Trophoblast cell (in vitro differentiated cells and primary cell): ENCODE data around the gene CHI3L2. TPM values are rescaled to one million over a fixed set of nuclear protein-coding genes. Genes with fewer than 3 reads are reported as not detected.

Experiments used
- DNase-seq, 2 donors: peaks; one replicate each; pipeline ENCODE4 v3.0.0-alpha.2; 2016
- H2AFZ ChIP-seq: 2 replicates; pipeline ENCODE4 v1.6.1; 2013; ENCODE audit warnings: low read length, moderate library complexity, mild to moderate bottlenecking; ENCODE audit not compliant: insufficient read depth, poor library complexity
- H2AK5ac ChIP-seq: 2 replicates; pipeline ENCODE4 v1.6.1; 2013; ENCODE audit warnings: mild to moderate bottlenecking, low read length
- H2BK120ac ChIP-seq: 2 replicates; pipeline ENCODE4 v1.6.1; 2013; ENCODE audit warnings: low read length, mild to moderate bottlenecking, moderate library complexity; ENCODE audit not compliant: insufficient read depth, poor library complexity
- H2BK12ac ChIP-seq: 2 replicates; pipeline ENCODE4 v1.6.1; 2013; ENCODE audit warnings: mild to moderate bottlenecking, low read length, moderate library complexity
- H2BK5ac ChIP-seq: 2 replicates; pipeline ENCODE4 v1.6.1; 2013; ENCODE audit warnings: low read length, low read depth, moderate library complexity, mild to moderate bottlenecking; ENCODE audit not compliant: poor library complexity
- H3K14ac ChIP-seq: 2 replicates; pipeline ENCODE4 v1.6.1; 2013; ENCODE audit warnings: mild to moderate bottlenecking, low read length
- H3K18ac ChIP-seq: 2 replicates; pipeline ENCODE4 v1.6.1; 2013; ENCODE audit warnings: mild to moderate bottlenecking, low read length
- H3K23ac ChIP-seq: 2 replicates; pipeline ENCODE4 v1.6.1; 2013; ENCODE audit warnings: low read length
- H3K27ac ChIP-seq: 2 replicates; pipeline ENCODE4 v1.5.1; 2013; ENCODE audit warnings: low read depth, mild to moderate bottlenecking, inconsistent platforms, low read length, moderate library complexity
- H3K27me3 ChIP-seq: 2 replicates; pipeline ENCODE4 v1.6.1; 2013; ENCODE audit warnings: inconsistent platforms, mild to moderate bottlenecking, low read length, moderate library complexity; ENCODE audit not compliant: insufficient read depth
- H3K36me3 ChIP-seq, 2 experiments: 1 replicate in 1 of 2; 2 replicates in 1 of 2; pipeline ENCODE4 v1.6.1; 2013; ENCODE audit warnings: low read length in 2 of 2, mild to moderate bottlenecking in 2 of 2, moderate library complexity in 1 of 2; ENCODE audit not compliant: insufficient read depth in 2 of 2, control insufficient read depth in 1 of 2
- H3K4ac ChIP-seq: 2 replicates; pipeline ENCODE4 v1.6.1; 2013; ENCODE audit warnings: low read depth, mild to moderate bottlenecking, low read length, moderate library complexity
- H3K4me1 ChIP-seq, 2 experiments: 1 replicate in 1 of 2; 2 replicates in 1 of 2; pipeline ENCODE4 v1.6.1; 2013; ENCODE audit warnings: low read length in 2 of 2, mild to moderate bottlenecking in 2 of 2, moderate library complexity in 1 of 2; ENCODE audit not compliant: insufficient read depth in 2 of 2, control insufficient read depth in 1 of 2
- H3K4me2 ChIP-seq: 2 replicates; pipeline ENCODE4 v1.6.1; 2013; ENCODE audit warnings: inconsistent platforms, mild to moderate bottlenecking, low read length, moderate library complexity
- H3K4me3 ChIP-seq: 2 replicates; pipeline ENCODE4 v1.5.1; 2013; ENCODE audit warnings: mild to moderate bottlenecking, low read depth, low read length, inconsistent platforms
- H3K79me1 ChIP-seq: one replicate; pipeline ENCODE4 v1.6.1; 2013; ENCODE audit warnings: low read length
- H3K79me2 ChIP-seq: 2 replicates; pipeline ENCODE4 v1.6.1; 2013; ENCODE audit warnings: low read length, mild to moderate bottlenecking; ENCODE audit not compliant: control insufficient read depth, insufficient read depth, poor library complexity
- H3K9ac ChIP-seq: 2 replicates; pipeline ENCODE4 v1.6.1; 2013; ENCODE audit warnings: mild to moderate bottlenecking, low read length
- H3K9me3 ChIP-seq: 2 replicates; pipeline ENCODE4 v1.6.1; 2013; ENCODE audit warnings: low read depth, mild to moderate bottlenecking, control low read depth, inconsistent platforms, low read length; ENCODE audit not compliant: insufficient read depth
- H4K12ac ChIP-seq: 2 replicates; pipeline ENCODE4 v1.6.1; 2013; ENCODE audit warnings: low read depth, mild to moderate bottlenecking, low read length, moderate library complexity
- H4K8ac ChIP-seq: 2 replicates; pipeline ENCODE4 v1.6.1; 2013; ENCODE audit warnings: low read depth, mild to moderate bottlenecking, low read length, moderate library complexity
- H4K91ac ChIP-seq: one replicate; pipeline ENCODE4 v1.6.1; 2013; ENCODE audit warnings: low read depth, mild to moderate bottlenecking, low read length, moderate library complexity
- WGBS: extraction: QIAGEN DNeasy Blood & Tissue Kit; methylation state at CpG from one replicate; pipeline ENCODE4 v1.1.7; 2013; ENCODE audit warnings: missing lambda C conversion rate; ENCODE audit not compliant: insufficient read length, insufficient coverage; ENCODE audit errors: extremely low coverage; 5-methylcytosine and 5-hydroxymethylcytosine counted together
- polyA plus RNA-seq: library from polyadenylated mRNA; stranded (reverse); fragments of 200-250 nt; gene quantifications from 2 replicates; pipeline ENCODE4 v1.2.3, GENCODE V29; 2013

Gene CHI3L2
- 1.3 and 1.8 TPM in 2 replicates for polyA plus RNA-seq

- Histone ChIP-seq H3K23ac (no peak within 1 kb of the TSS), H3K4me1 (peaks cover 0 to 10% of the 10 kb centered on the region in 2 experiments), H3K18ac (no peak within 1 kb of the TSS), H2BK12ac (peak within 1 kb of the TSS; percentile 56), H4K8ac (no peak within 1 kb of the TSS), H3K36me3 (no peaks in the 10 kb centered on the region), H2BK120ac (peak within 1 kb of the TSS; percentile 21), H3K9me3 (no peaks in the 10 kb centered on the region), H3K79me2 (no peaks in the 10 kb centered on the region), H3K27me3 (no peaks in the 10 kb centered on the region), H3K4ac (no peak within 1 kb of the TSS), H3K4me3 (no peak within 1 kb of the TSS), H4K12ac (no peak within 1 kb of the TSS), H2AK5ac (peak within 1 kb of the TSS; percentile 11), H3K79me1 (peaks cover 14% of the 10 kb centered on the region), H2AFZ (no peak within 1 kb of the TSS), H3K14ac (peak within 1 kb of the TSS; percentile 31), H3K4me2 (no peak within 1 kb of the TSS), H4K91ac (peak within 1 kb of the TSS; percentile 36), H3K9ac (no peak within 1 kb of the TSS), H3K27ac (peak within 1 kb of the TSS; percentile 48), H2BK5ac (peak within 1 kb of the TSS; percentile 2)
- no peak for DNase-seq
- WGBS, result no CpG with 5 or more reads among the region's 3 CpGs
These were observed at the start of gene CHI3L2 for GRCh38 chr1:111227434-111227833. Gene CHI3L2, plus strand, starts transcription at chr1:111227713. Its CDS starts 17 bp downstream, at chr1:111227730.

DNA sequence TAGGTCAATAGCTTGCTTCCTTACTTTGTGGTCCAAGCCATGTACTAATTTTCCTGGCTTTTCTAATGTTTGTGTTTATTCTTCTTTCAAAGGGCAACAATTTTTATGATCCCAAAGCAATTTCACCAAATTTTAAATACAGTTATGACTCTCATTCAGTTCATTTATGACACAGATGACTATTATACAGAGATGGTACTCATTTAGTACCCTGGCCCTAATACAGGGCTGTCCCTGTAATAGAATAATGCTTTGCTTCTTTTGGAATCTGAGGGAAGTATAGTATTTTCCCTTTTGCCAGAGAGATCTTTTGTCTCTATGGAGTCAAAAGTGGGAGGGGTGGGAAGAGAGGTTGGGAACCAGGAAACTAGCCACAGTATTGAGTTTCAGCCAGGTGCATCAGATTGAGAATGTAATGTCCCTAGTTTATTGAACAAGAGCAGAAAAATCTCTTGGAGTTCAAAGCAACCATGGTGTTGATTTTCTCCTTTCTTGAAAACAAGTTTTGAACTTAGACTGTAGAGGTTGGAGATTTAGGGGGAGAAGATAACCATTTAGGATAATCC is 47.5 kb upstream of the CHI3L2 start:
- H3K4me3 ChIP-seq, result no peak overlapping the region
- no peak overlapping the region for H2BK5ac ChIP-seq

DNA sequence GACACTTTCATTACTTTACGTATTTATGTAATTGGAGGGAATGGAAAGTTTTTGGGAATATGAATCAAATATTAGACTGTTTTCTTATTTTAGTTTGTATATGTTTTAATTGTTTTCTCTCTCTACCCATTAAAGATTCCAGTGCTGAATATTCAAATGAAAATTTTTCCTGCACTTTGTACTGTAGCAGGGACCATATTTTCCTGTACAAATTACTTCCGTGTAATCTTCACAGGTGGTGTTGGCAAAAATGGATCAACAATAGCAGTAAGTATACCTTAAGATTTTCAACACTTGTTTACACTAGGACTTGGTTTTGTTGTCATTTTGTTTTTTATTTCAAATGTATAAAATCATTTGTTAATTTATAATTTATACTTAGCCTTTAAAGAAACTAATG is 45.5 kb upstream of the CHI3L2 start:
- Histone ChIP-seq H3K9me3 (no peaks in the 10 kb centered on the region), H3K27me3 (no peaks in the 10 kb centered on the region), H3K14ac (no peak overlapping the region), H3K27ac (no peak overlapping the region), H2AFZ (no peak overlapping the region), H3K18ac (no peak overlapping the region), H3K23ac (no peak overlapping the region), H2BK5ac (no peak overlapping the region), H3K79me1 (no peaks in the 10 kb centered on the region), H3K4me2 (no peak overlapping the region), H2AK5ac (no peak overlapping the region), H4K8ac (no peak overlapping the region), H3K9ac (no peak overlapping the region), H3K4me3 (no peak overlapping the region), H3K4me1 (no peaks in the 10 kb centered on the region), H2BK12ac (no peak overlapping the region), H2BK120ac (no peak overlapping the region), H4K12ac (no peak overlapping the region), H4K91ac (no peak overlapping the region), H3K79me2 (no peaks in the 10 kb centered on the region), H3K4ac (no peak overlapping the region), H3K36me3 (peaks cover 2 to 7% of the 10 kb centered on the region in 2 experiments)
- no peak for DNase-seq
- 100% methylated on average over 1 of the region's 2 CpGs for WGBS

More for the DNA sequence above, 47.5 kb upstream of the CHI3L2 start:
- H3K14ac ChIP-seq, result no peak overlapping the region
- no peaks in the 10 kb centered on the region for H3K9me3 ChIP-seq
- H2BK120ac ChIP-seq, result no peak overlapping the region
- H2AFZ ChIP-seq, result no peak overlapping the region
- no peak overlapping the region for H3K4me2 ChIP-seq
- H4K8ac ChIP-seq, result no peak overlapping the region
- DNase-seq, result no peak
- H3K79me1 ChIP-seq, result no peaks in the 10 kb centered on the region
- H3K4ac ChIP-seq, result no peak overlapping the region
- H3K27ac ChIP-seq, result no peak overlapping the region
- no peaks in the 10 kb centered on the region for H3K4me1 ChIP-seq
- H3K79me2 ChIP-seq, result no peaks in the 10 kb centered on the region
- peaks cover 2 to 4% of the 10 kb centered on the region in 2 experiments for H3K36me3 ChIP-seq
- H3K9ac ChIP-seq, result no peak overlapping the region
- H2BK12ac ChIP-seq, result no peak overlapping the region
- no peaks in the 10 kb centered on the region for H3K27me3 ChIP-seq
- H3K18ac ChIP-seq, result no peak overlapping the region
- H2AK5ac ChIP-seq, result no peak overlapping the region
- no peak overlapping the region for H3K23ac ChIP-seq
- H4K91ac ChIP-seq, result no peak overlapping the region
- no peak overlapping the region for H4K12ac ChIP-seq

- H3K27me3 ChIP-seq, result no peaks in the 10 kb centered on the region
- H3K4me2 ChIP-seq, result no peak overlapping the region
- no peak overlapping the region for H4K8ac ChIP-seq
- H3K4me1 ChIP-seq, result no peaks in the 10 kb centered on the region
- no peak overlapping the region for H3K4ac ChIP-seq
- H2BK12ac ChIP-seq, result no peak overlapping the region
- H3K36me3 ChIP-seq, result peaks cover 2 to 16% of the 10 kb centered on the region in 2 experiments
- H2AK5ac ChIP-seq, result no peak overlapping the region
- no peak overlapping the region for H3K14ac ChIP-seq
- peaks cover 2% of the 10 kb centered on the region for H3K9me3 ChIP-seq
- no peak overlapping the region for H4K91ac ChIP-seq
- no peak overlapping the region for H3K9ac ChIP-seq
- H3K27ac ChIP-seq, result no peak overlapping the region
- H3K4me3 ChIP-seq, result no peak overlapping the region
- no peak overlapping the region for H2BK5ac ChIP-seq
- H2AFZ ChIP-seq, result no peak overlapping the region
- H4K12ac ChIP-seq, result no peak overlapping the region
- H3K79me2 ChIP-seq, result no peaks in the 10 kb centered on the region
- H3K23ac ChIP-seq, result no peak overlapping the region
- no peaks in the 10 kb centered on the region for H3K79me1 ChIP-seq
- DNase-seq, result no peak
- H2BK120ac ChIP-seq, result no peak overlapping the region
- no CpG with 5 or more reads among the region's 6 CpGs for WGBS
- H3K18ac ChIP-seq, result no peak overlapping the region
These were observed 44.0 kb upstream of the CHI3L2 start for GRCh38 chr1:111183308-111184069.
